Epithelial cell of proximal tubule (primary cell): Measurements from ENCODE around the gene HID1. TPM values are rescaled to one million over a fixed set of nuclear protein-coding genes. Genes with fewer than 3 reads are reported as not detected.

Experiments used
- DNase-seq: peaks from one replicate; pipeline ENCODE4 v3.0.0-alpha.2; 2011; ENCODE audit warnings: low read depth
- H3K4me3 ChIP-seq: 2 replicates; pipeline ENCODE4 v1.5.1; 2011; ENCODE audit warnings: low read depth, mild to moderate bottlenecking, low read length
- CTCF ChIP-seq: conservative IDR thresholded peaks from 2 replicates; pipeline ENCODE4 v1.5.1; 2012; ENCODE audit warnings: low read depth, mild to moderate bottlenecking, low read length
- total RNA-seq: library from RNA; depleted of rRNA; stranded (reverse); fragments of >200 nt; gene quantifications from 2 replicates; pipeline ENCODE4 v1.2.3, GENCODE V29; 2015

The HID1 gene
- total RNA-seq, 1 donor from 2014 or later: 19.1 TPM

- no peak overlapping the region for H3K4me3 ChIP-seq
- DNase-seq: no peak
- TF ChIP-seq CTCF: no peak
Measured at GRCh38 chr17:74952431-74953133, 20.0 kb downstream of the HID1 start.

- no peak for TF ChIP-seq CTCF
Measured at GRCh38 chr17:74951680-74952421, 20.7 kb downstream of the HID1 start.

GRCh38 chr17:74951065-74951464, 21.5 kb downstream of the HID1 start:
- no peak overlapping the region for H3K4me3 ChIP-seq
- no peak for DNase-seq
- TF ChIP-seq CTCF: no peak

More at GRCh38 chr17:74951680-74952421, 20.7 kb downstream of the HID1 start:
- no peak for DNase-seq
- H3K4me3 ChIP-seq: no peak overlapping the region

- TF ChIP-seq CTCF: no peak
- H3K4me3 ChIP-seq: no peak overlapping the region
- no peak for DNase-seq
Measured at GRCh38 chr17:74950207-74950606, 22.4 kb downstream of the HID1 start.

- TF ChIP-seq CTCF: no peak
- no peak overlapping the region for H3K4me3 ChIP-seq
- no peak for DNase-seq
Measured at GRCh38 chr17:74949455-74950115, 23.0 kb downstream of the HID1 start.

GRCh38 chr17:74947041-74947754, 25.4 kb downstream of the HID1 start:
- H3K4me3 ChIP-seq: no peak overlapping the region
- TF ChIP-seq CTCF: no peak
- no peak for DNase-seq
